Measurements from ENCODE around the gene SH3BP1. TPM values are rescaled to one million over a fixed set of nuclear protein-coding genes. Genes with fewer than 3 reads are reported as not detected.

SH3BP1 gene
- polyA plus RNA-seq, 1 donor from 2014 or later, result 0.63 TPM

DNA sequence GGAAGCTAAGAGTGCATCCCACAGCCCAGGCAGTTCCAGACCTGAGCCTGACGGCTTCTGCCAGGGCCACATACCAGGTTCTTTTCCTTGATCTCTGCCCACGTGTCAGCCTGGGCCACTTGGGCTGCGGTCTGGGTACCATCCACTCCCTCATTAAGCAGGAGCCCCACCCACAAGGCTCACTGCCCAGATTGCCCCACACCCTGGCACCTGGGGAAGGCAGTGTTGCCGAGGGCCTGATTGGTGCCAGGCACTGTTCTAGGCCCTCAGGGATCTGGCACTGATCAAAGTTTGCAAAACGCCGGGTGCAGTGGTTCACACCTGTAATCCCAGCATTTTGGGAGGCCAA is 15.5 kb upstream of the SH3BP1 start:
- Histone ChIP-seq H3K9ac (ENCODE audit: low read length) (no peak overlapping the region), H3K27me3 (ENCODE audit: insufficient read depth, low read depth, low read length) (no peaks in the 10 kb centered on the region), H3K4me2 (ENCODE audit: low read length) (no peak overlapping the region), H3F3A (ENCODE audit: insufficient read depth, low read length, poor library complexity, severe bottlenecking) (no peaks in the 10 kb centered on the region), H3K9me2 (ENCODE audit: insufficient read depth, low read length) (no peaks in the 10 kb centered on the region), H3K27ac (ENCODE audit: low read length) (no peak overlapping the region), H3K4me3 (ENCODE audit: low read length) (no peak overlapping the region), H3K36me3 (ENCODE audit: insufficient read depth, low read length) (no peaks in the 10 kb centered on the region), H4K20me1 (ENCODE audit: insufficient read depth) (no peaks in the 10 kb centered on the region), H3K79me2 (replicated peaks; ENCODE audit: insufficient read depth, low read length) (no peaks in the 10 kb centered on the region), H2AFZ (ENCODE audit: low read depth, low read length) (no peak overlapping the region), H3K9me3 (ENCODE audit: low read length) (no peaks in the 10 kb centered on the region)
- TF ChIP-seq SMC3 (conservative IDR thresholded peaks at IDR 0.05; ENCODE audit: poor library complexity), result no peak
- no peak for TF ChIP-seq MXI1 (conservative IDR thresholded peaks at IDR 0.05; ENCODE audit: poor library complexity, severe bottlenecking)
- no peak for TF ChIP-seq RAD21 (conservative IDR thresholded peaks at IDR 0.05)
- TF ChIP-seq, protein P1, sequence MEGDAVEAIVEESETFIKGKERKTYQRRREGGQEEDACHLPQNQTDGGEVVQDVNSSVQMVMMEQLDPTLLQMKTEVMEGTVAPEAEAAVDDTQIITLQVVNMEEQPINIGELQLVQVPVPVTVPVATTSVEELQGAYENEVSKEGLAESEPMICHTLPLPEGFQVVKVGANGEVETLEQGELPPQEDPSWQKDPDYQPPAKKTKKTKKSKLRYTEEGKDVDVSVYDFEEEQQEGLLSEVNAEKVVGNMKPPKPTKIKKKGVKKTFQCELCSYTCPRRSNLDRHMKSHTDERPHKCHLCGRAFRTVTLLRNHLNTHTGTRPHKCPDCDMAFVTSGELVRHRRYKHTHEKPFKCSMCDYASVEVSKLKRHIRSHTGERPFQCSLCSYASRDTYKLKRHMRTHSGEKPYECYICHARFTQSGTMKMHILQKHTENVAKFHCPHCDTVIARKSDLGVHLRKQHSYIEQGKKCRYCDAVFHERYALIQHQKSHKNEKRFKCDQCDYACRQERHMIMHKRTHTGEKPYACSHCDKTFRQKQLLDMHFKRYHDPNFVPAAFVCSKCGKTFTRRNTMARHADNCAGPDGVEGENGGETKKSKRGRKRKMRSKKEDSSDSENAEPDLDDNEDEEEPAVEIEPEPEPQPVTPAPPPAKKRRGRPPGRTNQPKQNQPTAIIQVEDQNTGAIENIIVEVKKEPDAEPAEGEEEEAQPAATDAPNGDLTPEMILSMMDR (IDR thresholded peaks at IDR 0.05; ENCODE audit: poor library complexity, severe bottlenecking), result no peak
- TF ChIP-seq EP300 (conservative IDR thresholded peaks at IDR 0.05; ENCODE audit: poor library complexity, severe bottlenecking), result no peak

DNA sequence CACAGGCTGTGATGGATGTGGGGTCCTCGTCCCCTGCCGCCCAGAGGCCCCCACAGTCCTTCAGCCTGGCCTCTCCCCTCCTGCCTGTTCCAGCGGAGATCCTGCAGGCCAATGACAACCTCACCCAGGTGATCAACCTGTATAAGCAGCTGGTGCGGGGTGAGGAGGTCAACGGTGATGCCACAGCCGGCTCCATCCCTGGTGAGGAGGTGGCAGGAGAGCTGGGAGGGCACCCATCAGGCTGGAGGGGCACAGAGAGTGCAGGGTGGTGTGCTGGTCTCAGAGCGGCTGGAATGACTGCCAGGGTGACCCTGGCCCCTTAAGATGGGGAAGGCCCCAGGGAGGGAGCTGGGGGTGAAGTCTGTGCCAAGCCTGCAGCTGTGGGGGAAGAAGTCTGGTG is 14.6 kb upstream of the SH3BP1 start:
- Histone ChIP-seq H3K36me3 (ENCODE audit: insufficient read depth, low read length) (no peaks in the 10 kb centered on the region), H3K79me2 (replicated peaks; ENCODE audit: insufficient read depth, low read length) (no peaks in the 10 kb centered on the region), H2AFZ (ENCODE audit: low read depth, low read length) (no peak overlapping the region), H3K9ac (ENCODE audit: low read length) (no peak overlapping the region), H4K20me1 (ENCODE audit: insufficient read depth) (no peaks in the 10 kb centered on the region), H3K9me2 (ENCODE audit: insufficient read depth, low read length) (no peaks in the 10 kb centered on the region), H3F3A (ENCODE audit: insufficient read depth, low read length, poor library complexity, severe bottlenecking) (no peaks in the 10 kb centered on the region), H3K27me3 (ENCODE audit: insufficient read depth, low read depth, low read length) (no peaks in the 10 kb centered on the region), H3K4me3 (ENCODE audit: low read length) (no peak overlapping the region), H3K9me3 (ENCODE audit: low read length) (no peaks in the 10 kb centered on the region), H3K27ac (ENCODE audit: low read length) (no peak overlapping the region), H3K4me2 (ENCODE audit: low read length) (no peak overlapping the region)
- no peak for TF ChIP-seq RAD21 (conservative IDR thresholded peaks at IDR 0.05)
- TF ChIP-seq, protein P2, sequence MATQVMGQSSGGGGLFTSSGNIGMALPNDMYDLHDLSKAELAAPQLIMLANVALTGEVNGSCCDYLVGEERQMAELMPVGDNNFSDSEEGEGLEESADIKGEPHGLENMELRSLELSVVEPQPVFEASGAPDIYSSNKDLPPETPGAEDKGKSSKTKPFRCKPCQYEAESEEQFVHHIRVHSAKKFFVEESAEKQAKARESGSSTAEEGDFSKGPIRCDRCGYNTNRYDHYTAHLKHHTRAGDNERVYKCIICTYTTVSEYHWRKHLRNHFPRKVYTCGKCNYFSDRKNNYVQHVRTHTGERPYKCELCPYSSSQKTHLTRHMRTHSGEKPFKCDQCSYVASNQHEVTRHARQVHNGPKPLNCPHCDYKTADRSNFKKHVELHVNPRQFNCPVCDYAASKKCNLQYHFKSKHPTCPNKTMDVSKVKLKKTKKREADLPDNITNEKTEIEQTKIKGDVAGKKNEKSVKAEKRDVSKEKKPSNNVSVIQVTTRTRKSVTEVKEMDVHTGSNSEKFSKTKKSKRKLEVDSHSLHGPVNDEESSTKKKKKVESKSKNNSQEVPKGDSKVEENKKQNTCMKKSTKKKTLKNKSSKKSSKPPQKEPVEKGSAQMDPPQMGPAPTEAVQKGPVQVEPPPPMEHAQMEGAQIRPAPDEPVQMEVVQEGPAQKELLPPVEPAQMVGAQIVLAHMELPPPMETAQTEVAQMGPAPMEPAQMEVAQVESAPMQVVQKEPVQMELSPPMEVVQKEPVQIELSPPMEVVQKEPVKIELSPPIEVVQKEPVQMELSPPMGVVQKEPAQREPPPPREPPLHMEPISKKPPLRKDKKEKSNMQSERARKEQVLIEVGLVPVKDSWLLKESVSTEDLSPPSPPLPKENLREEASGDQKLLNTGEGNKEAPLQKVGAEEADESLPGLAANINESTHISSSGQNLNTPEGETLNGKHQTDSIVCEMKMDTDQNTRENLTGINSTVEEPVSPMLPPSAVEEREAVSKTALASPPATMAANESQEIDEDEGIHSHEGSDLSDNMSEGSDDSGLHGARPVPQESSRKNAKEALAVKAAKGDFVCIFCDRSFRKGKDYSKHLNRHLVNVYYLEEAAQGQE (IDR thresholded peaks at IDR 0.05; ENCODE audit: borderline replicate concordance), result no peak
- TF ChIP-seq EZH2 (IDR thresholded peaks at IDR 0.05; ENCODE audit: borderline replicate concordance, insufficient read depth, low read length, poor library complexity, severe bottlenecking), result no peak
- no peak for TF ChIP-seq EP300 (conservative IDR thresholded peaks at IDR 0.05; ENCODE audit: poor library complexity, severe bottlenecking)
- TF ChIP-seq SMC3 (conservative IDR thresholded peaks at IDR 0.05; ENCODE audit: poor library complexity), result no peak
- TF ChIP-seq, protein P1 (IDR thresholded peaks at IDR 0.05; ENCODE audit: poor library complexity, severe bottlenecking), result no peak
- TF ChIP-seq MXI1 (conservative IDR thresholded peaks at IDR 0.05; ENCODE audit: poor library complexity, severe bottlenecking), result no peak
- TF ChIP-seq TAF1 (IDR thresholded peaks at IDR 0.05; ENCODE audit: low read depth), result no peak
- TF ChIP-seq POLR2AphosphoS5 (IDR thresholded peaks at IDR 0.05), result no peak

All from neural cell (in vitro differentiated cells).